HEK293T (cell line): ENCODE data around the gene TAF5.
"Not testable (repeated sequence)": the region's sequence is repeated elsewhere in the genome, so short reads cannot be mapped to it uniquely, and the experiment has no call there.

ENCODE experiments used
- ARNT ChIP-seq: fragments of 450-650 bp; IDR thresholded peaks from 2 replicates; pipeline ENCODE4 v1.6.1; 2017; ENCODE audit warnings: mild to moderate bottlenecking
- BHLHE40 ChIP-seq: fragments of 450-650 bp; IDR thresholded peaks from 2 replicates; pipeline ENCODE4 v1.6.1; 2016; ENCODE audit warnings: mild to moderate bottlenecking, moderate library complexity, borderline replicate concordance
- CTBP1 ChIP-seq: fragments of 450-650 bp; IDR thresholded peaks from 2 replicates; pipeline ENCODE4 v1.6.1; 2016; ENCODE audit warnings: borderline replicate concordance
- FOXK2 ChIP-seq: fragments of 450-650 bp; IDR thresholded peaks from 2 replicates; pipeline ENCODE4 v1.6.1; 2016; ENCODE audit warnings: mild to moderate bottlenecking
- FOXM1 ChIP-seq: fragments of 450-650 bp; IDR thresholded peaks from 2 replicates; pipeline ENCODE4 v1.6.1; 2017; ENCODE audit warnings: mild to moderate bottlenecking, borderline replicate concordance
- SP1 ChIP-seq: fragments of 450-650 bp; IDR thresholded peaks from 2 replicates; pipeline ENCODE4 v1.6.1; 2017
- SUZ12 ChIP-seq: fragments of 450-650 bp; IDR thresholded peaks from 2 replicates; pipeline ENCODE4 v1.6.1; 2016; ENCODE audit warnings: mild to moderate bottlenecking
- ZNF384 ChIP-seq: fragments of 450-650 bp; IDR thresholded peaks from 2 replicates; pipeline ENCODE4 v1.6.1; 2016

GRCh38 chr10:103354567-103354966 is 13.2 kb upstream of the TAF5 start:
- TF ChIP-seq FOXM1, ARNT, FOXK2, SUZ12, BHLHE40, SP1, ZNF384, CTBP1: not testable (repeated sequence)
